Fibroblast of skin of left biceps (primary cell): ENCODE data around the gene APOL1.
"Not testable (repeated sequence)": the region's sequence is repeated elsewhere in the genome, so short reads cannot be mapped to it uniquely, and the experiment has no call there.

Experiments used
- DNase-seq, 2 experiments: peaks; one replicate each; pipeline ENCODE4 v3.0.0-alpha.2; 2013; ENCODE audit warnings: low read depth in 2 of 2

APOL1 gene, protein sequence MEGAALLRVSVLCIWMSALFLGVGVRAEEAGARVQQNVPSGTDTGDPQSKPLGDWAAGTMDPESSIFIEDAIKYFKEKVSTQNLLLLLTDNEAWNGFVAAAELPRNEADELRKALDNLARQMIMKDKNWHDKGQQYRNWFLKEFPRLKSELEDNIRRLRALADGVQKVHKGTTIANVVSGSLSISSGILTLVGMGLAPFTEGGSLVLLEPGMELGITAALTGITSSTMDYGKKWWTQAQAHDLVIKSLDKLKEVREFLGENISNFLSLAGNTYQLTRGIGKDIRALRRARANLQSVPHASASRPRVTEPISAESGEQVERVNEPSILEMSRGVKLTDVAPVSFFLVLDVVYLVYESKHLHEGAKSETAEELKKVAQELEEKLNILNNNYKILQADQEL

DNA sequence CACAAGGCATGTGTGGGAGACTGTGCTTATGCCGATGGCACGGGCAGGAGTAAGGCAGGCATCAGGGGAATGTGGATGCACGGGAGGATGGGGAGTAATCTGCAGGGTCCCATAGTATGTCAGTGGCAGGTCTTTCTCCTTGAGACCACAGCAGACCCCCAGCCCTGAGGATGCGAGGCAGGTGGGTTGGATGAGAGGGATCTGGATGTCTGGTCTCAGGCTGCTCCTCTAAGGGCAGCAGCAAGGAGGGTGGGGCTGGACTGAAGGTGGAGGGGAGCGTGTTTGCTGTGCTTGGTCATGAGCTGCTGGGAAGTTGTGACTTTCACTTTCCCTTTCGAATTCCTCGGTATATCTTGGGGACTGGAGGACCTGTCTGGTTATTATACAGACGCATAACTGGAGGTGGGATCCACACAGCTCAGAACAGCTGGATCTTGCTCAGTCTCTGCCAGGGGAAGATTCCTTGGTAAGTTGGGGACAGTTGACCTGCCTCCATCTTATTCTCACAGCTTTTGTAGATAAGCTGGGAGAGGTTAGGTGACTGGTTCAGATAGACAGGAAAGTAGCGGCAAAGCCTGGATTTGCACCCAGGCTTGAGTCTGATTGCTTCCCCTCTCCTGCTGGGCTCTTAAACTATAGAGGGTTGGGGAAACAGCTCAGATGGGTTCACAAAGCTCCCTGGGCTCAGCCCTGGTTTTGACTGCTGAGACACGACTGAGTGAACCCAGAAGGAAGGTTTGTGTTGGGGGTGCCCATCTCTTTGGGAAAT is at the start of gene APOL1:
Gene APOL1 (plus strand): TSS at position 380 of the 769 bp plus-strand sequence. CDS start 1,823 bp downstream, outside the sequence.
- no peak for DNase-seq

DNA sequence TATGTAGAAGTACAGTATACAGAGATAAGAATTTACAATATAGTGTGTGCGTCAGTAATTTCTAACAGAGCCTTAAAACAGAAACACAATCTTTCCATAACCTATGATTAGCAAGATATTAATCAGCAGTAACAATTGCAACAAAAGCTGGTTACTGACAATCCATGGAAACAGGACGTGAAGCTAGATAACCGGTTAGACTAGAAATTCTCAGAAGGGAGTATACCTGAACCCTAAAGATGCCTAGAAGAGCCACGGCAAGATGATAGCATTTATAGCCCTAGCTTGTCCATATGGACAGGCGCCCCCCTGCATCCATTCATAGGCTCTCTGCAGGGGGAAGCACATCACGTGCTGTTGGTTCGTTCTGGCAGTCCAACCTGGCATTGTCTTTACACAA is 49.5 kb upstream of the APOL1 start:
- DNase-seq, result not testable (repeated sequence)

DNA sequence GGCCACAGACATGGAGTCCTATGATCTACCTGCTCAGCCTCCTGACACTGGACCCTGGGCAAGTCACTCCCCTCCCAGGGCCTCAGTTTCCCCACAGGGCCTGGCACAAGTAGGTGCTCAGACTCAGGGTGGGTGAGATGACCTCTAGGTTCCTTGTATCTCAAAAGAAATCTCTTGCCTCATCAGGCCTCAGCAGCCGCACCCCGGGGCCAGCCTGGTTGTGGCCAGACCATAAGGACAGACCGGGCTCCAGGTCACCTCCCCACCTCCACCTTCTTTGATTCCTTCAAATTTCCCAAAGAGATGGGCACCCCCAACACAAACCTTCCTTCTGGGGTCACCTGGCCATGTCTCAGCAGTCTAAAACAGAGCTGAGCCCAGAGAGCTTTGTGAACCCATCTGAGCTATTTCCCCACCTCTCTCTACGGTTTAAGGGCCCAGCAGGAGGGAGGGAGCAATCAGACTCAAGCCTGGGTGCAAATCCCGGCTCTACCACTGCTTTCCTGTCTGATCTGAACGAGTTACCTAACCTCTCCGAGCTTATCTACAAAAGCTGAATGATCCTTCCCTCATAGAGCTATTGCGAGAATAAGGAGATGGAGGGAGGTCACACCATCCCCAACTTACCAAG is 48.8 kb upstream of the APOL1 start:
- DNase-seq, result no peak

DNA sequence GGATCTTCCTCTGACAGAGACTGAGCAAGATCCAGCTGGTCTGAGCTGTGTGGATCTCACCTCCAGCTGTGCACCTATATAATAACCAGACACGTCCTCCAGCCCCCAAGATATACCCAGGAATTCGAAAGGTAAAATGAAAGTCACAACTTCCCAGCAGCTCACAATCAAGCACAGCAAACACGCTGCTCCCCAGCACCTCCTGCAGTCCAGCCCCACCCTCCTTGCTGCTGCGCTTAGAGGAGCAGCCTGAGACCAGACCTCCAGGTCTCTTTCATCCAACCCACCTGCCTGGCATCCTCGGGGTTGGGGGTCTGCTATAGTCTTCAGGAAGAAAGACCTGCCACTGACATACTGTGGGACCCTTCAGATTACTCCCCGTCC is 48.3 kb upstream of the APOL1 start:
- DNase-seq, result no peak

DNA sequence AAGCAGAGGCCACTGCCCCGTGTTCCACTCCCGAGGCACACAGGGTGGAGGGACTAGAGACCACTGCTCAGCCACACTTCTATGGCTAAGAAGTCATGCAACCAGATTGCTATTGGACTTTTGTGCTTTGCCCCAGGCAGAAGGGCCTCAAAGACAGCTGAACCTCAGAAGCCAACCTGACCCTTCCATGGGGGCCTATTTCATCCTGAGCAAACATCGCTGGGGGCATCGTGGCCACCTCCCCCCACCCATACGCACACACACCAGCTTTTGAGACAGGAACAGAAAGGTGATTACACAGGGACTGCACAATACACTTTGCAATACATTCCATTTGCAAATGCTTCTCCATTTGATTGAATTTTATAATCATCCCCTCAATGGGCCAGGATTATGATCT is 47.4 kb upstream of the APOL1 start:
- DNase-seq, result not testable (repeated sequence)

DNA sequence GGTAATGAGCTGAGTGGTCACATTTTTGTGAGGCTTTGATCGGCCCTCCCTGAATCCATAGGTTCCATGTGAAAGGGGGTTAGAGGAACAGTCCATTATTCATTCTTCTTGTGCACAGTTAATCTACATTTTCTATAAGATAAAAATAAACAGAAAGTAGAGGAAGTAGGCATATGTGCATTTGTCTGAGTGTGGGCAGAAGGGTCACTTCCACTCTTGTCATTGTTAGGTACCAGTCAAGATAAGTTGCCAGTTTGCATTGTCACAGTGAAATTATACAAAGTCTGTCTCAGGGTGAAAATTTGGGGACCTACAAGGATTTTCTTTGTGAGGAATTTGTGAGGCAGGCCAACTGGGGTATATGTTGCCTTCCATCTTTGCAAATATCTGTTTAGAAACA is 46.7 kb upstream of the APOL1 start:
- no peak for DNase-seq

DNA sequence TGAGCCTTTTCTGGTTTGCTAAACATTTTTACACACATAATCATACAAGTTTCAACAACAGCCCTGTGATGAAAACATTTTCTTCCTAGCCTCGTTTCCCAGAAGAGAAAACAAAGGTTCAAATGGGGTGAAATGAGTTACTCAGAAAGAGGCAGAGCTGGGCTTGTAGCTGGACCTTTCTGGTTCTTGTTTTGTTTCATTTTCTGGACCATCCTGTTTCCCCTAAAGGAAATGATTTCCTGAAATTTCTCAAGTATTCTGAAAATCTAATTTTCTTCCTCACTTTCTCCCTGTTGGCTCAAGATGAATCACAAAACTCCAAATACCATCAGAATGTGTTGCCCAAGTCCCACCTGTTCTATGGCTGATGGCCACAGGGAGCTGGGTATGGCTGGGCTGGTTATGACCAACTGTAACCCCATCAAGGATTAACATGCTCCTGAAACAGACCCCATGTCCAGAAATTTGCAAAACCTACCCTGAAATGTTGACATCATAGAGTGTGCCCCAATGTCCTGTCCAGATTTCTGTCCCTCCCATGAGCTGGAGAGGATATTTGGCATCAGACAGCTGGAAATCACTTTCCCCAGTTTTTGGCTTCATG is 44.7 kb upstream of the APOL1 start:
- no peak for DNase-seq

DNA sequence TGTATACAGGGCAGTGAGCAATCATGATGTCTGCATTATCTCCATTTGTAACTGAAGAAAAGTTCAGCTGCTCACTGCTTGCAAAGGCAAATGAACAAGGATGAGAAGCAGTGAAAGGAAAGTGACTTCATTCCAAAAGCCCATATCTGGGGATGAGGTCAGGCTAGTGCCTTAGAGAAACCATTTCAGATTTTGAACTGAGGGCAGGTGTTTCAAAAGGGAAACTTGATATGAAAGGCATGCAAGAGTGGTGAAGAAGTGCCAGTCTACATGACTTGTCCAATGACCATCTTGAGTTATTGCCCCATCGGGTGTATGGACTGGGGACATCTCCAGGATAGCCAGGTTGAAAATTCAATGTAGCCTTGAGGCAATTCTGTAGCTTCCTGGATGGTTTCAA is 44.0 kb upstream of the APOL1 start:
- no peak for DNase-seq

DNA sequence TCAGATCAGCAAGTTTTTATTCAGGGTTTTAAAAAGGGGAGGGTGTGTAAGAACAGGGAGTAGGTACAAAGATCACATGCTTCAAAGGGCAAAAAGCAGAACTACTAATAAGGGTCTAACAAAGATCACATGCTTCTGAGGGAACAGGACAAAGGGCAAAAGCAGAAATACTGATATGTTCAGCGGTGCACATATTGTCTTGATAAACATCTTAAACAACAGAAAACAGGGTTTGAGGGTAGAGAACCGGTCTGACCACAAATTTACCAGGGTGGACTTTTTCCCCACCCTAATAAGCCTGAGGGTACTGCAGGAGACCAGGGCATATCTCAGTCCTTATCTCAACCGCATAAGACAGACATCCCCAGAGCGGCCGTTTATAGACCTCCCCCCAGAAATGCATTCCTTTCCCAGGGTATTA is 43.4 kb upstream of the APOL1 start:
- DNase-seq, result not testable (repeated sequence)

DNA sequence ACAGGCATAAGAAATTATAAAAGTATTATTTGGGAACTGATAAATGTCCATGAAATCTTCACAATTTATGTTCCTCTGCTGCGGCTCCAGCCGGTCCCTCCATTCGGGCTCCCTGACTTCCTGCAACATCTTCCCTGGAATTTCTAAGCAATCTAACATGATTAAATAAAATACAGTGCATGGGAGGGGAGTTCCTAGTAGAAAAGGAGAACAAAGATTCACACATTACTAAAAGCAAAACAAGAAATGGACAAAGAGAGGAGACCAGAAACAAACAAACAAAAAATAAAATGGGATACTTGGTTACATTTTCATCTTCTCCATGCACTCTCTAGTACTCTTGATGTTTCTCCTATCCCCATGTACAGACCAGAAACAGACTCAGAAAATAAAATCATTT is 42.7 kb upstream of the APOL1 start:
- DNase-seq, result no peak

DNA sequence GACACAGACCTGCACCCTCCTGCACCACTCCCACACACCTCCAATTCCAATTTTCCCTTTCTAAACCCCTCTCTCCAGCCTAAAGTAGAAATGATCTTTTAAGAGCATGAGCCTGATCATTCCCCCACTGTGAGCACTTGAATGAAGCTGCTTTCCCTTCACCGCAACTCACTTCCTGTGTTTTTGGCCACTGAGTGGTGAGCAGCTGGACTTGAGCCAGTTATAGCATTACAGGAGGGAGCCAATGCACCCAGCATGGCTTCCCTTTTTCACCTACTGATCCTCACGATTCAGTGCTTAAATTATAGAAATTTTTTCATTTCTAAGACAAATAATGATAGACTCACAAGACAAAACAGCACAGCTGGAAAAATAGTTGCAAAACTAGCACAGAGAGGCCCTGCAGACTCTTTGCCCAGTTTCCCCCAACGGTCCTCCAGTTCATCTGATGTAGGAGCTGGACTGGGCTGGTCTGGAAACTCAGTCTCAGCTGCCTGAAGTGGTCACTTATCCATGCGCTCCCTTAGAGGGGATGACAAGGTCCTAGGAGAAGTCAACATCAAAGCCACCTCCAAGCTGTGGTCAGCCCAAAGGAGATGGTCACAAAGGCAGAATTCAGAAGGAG is 41.6 kb upstream of the APOL1 start:
- DNase-seq, result peak in 1 of 2 experiments; percentile 10

DNA sequence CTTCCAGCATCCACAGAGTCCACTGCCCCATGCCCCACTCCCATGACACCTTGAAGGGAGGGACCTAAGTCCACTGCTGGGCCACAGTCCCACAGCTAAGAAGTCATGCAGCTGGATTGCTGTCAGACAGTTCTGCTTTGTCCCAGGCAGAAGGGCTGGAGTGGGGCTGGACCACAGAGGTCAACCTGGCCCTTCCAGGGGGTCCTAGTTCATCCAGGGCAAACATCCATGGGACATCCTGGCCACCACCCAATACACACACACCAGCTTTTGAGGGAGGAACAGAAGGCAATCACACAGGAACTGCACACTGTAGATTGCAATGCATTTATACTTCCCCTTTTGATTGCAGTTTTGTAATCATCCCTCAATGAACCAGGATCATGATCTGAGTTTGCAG is 40.0 kb upstream of the APOL1 start:
- DNase-seq, result no peak

DNA sequence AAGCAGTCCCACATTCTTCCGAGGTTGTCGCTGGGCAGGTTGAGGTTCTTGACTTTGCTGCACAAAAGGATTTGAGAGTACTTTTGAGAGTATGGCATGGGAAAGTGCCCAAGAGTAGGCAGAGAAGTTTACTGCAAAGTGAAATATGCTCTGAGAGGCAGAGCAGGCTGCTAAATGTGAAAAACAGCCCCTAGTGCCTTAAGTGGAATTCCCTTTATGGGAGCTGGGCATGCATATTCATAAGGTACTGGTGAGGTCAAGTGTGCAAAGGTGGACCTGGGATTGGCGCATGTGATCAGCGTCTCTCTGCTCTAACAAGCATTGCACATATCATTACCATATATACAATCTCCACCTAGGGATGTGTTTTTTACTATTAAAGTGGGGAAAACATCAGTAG is 39.3 kb upstream of the APOL1 start:
- DNase-seq, result no peak

DNA sequence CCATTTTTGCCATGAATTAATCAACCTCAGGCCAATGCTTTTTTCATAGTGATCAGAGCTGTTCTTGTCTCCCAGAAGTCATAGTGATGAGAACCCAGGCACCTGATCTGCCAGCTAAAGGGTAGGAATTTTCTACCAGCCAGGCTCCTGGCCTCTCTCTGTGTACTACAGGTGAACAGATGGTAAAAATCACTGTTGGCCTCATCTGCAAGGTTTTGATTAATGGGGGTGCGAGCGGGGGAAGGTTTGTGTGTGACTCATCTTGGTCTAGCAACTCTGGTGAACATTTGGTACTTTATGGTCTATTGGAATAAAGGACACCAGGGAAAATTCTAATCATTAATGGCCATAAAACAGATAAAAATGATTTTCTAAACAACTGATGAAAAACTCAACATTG is 37.0 kb upstream of the APOL1 start:
- no peak for DNase-seq

DNA sequence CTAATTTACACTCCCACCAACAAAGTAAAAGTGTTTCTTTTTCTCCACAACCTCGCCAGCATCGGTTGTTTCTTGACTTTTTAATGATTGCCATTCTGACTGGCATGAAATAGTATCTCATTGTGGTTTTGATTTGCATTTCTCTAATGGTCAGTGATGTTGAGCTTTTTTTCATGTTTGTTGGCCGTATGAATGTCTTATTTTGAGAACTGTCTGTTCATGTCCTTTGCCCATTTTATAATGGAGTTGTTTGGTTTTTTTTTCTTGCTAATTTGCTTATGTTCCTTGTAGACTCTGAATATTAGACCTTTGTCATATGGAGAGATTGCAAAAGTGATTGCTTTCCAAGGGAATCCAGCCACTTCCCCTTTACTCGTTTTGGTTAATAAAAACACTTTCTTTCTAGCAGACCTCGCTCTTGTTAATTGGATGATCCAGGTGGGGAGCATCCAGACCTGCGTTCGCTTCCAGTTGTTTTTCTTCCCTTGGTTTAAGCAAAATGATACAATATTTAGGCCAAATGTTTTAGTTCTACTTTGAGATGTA is 34.2 kb upstream of the APOL1 start:
- no peak for DNase-seq

DNA sequence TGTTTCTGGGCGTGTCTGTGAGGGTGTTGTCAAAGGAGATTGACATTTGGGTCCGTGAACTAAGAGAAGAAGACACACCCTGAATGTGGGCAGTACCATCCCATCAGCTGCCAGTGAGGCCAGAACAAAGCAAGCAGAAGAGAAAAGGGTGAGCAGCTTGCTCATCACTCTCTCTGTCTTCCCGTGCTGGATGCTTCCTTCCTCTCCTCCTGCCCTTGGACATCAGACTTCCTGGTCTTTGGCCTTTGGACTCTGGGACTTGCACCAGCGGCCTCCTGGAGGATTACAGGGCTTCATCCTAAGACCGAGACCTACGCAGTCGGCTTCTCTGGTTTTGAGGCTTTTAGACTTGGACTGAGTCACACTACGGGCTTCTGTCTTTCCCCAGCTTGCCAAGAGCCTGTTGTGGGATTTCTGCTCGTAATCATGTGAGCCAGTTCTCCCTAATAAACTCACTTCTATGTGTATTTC is 32.4 kb upstream of the APOL1 start:
- DNase-seq, result no peak

DNA sequence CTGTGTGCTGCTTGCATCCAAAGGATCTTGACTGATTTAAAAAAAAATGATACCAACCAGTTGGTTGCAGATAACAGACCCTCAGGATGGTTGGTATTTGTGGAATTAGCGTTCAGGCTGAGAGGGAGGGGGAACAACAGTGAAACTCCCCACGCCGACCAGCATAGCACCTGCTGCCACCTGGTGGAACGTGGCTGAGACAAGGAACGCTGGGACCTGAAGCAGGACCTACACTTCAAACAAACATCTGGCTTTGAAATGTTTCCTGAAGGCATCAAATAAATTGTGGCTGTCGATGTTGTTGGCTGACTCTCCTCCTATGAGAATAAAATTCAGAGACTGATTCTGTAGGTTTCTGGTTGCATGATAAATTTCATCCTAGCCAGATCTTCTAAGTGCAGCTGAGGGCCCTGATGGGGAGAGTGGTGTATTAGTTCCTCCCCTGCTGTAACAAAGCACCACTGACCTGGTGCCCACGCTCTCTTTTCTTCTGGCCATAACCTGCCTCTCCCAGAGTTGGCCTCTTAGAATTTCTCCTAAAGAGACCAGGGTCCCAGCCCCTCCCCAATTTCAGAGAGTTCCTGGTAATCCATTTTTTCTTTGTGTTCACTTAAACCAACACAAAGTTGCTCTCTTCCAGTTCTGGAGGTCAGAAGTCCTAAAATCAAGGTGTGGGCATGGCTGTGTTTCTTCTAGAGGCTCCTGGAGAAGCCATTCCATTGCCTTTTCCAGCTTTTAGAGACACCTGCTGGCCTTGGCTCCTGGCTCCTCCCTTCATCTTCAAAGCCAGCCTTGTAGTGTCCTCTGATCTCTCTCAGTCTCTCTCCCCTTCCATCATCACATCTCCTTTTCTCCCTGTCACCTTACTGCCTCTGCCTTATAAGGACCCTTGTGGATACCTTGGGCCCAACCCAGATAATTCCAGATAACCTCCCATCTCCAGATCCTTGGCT is 30.9 kb upstream of the APOL1 start:
- no peak for DNase-seq

DNA sequence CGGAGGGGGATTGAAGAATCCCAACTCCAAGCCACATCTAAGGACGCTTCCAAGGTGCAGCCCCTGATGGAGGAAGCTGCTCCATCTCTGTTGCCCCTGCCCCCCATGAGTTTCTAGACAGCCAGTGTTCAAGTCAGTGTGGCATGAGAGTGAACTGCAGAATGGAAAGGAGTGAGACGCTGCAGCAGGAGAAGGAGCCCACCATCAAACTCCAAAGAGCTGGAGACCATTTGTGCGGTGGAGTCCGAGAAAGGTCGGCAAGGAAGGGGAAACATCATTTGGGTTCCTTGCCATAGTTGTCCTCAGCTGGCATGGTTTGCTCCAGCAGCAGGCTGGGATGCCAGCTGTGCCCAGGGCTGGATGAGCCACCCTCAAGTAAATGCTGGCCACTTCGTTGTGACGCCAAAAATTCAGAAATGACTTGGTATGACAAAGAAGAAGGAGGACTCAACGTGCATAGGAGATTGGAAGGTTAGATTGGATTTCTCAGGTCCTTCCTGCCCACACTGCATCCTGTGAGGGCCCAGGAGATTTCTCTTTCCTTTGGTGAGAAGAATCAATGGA is 30.0 kb upstream of the APOL1 start:
- no peak for DNase-seq

DNA sequence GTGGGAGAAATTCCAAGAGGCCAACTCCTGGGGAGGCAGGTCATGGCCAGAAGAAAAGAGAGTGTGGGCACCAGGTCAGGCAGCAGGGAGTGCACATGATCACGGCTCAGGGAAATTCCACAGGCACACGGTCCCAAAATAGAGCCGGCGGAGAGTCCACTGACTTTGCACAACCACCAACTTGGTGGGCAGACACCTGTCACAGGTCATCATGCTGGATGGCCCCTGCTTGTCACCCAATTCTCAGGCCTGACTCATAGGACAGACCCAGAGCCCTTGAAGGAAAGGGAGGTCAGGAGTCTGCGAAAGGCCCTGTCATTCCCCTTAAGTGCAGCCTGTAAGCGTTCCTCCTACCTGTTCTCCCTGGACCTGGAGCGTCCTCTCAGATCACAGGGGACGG is 29.4 kb upstream of the APOL1 start:
- DNase-seq, result no peak

DNA sequence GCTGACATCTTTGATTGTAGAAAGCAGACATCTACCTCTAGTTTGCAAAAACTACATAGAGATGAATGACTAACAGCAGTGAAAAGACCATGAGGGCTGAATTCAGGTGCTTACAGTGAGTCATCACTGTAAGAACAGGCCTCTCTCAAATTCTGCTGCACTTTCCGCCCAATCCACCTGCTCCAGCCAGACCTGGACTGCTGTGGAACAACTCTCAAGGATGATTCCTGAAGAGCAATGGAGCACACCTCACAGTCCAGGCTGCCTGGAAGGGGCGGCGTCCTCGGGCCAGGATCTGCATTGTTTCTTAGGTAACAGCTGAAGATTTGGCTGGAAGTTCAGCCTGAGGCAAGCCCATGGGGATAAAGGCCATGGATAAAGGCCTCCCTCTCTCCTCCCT is 28.7 kb upstream of the APOL1 start:
- no peak for DNase-seq
